ENCODE results near the gene SLC41A2. TPM values are rescaled to one million over a fixed set of nuclear protein-coding genes. Genes with fewer than 3 reads are reported as not detected.

The SLC41A2 gene
- polyA plus RNA-seq, 3 donors, result 0.08 to 0.27 TPM; not detected in 1

DNA sequence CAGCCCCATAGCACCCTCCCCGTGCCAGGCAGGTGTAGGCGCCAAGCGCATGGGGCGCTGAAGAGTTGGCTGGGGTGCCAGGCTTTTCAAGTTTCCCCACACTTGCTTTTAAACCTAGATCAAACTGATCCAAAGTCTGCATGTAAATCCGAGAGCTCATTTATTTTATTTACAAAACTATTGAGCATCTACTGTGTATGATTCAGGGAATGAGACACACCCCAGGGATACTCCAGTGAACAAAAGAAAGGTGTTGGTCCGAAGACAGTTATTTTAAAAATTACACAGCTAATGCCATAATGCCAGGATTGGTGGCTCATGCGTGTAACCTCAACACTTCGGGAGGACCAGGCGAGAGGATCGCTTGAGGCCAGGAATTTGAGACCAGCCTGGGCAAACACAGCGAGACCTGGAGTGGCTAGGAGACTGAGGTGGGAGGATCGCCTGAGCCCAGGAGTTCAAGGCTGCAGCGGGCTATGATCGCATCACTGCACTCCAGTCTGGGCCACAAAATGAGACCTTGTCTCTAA is 780 bp upstream of the SLC41A2 start:
- H3K36me3 Mint-ChIP-seq, result peaks cover 2 to 6% of the 10 kb centered on the region in 2 donors
- peak overlapping the region; percentile 95 for H3K4me2 ChIP-seq (replicated peaks; ENCODE audit: extremely low read depth, low read length, poor library complexity, severe bottlenecking)
- H4K20me1 ChIP-seq (ENCODE audit: insufficient read depth, low read length), result no peaks in the 10 kb centered on the region
- peak overlapping the region; percentile 90 to 94 for H3K4me3 Mint-ChIP-seq
- DNase-seq, result no peak
- peak overlapping the region in 5 of 7 donors; percentile 78 to 91 (median 83) for H3K27ac Mint-ChIP-seq
- H3K4me3 ChIP-seq (replicated peaks in 1 of 3; ENCODE audit: low read depth in 2 of 3, low read length in 3 of 3), result peak overlapping the region; percentile 49 to 79 (median 77)
- no peaks in the 10 kb centered on the region for H3K79me2 ChIP-seq (ENCODE audit: insufficient read depth, low read length)
- H3K9ac ChIP-seq (ENCODE audit: insufficient read depth, low read length, poor library complexity, severe bottlenecking), result peak overlapping the region; percentile 68
- peaks cover 10 to 26% of the 10 kb centered on the region in 2 donors for H3K4me1 ChIP-seq (ENCODE audit: control insufficient read depth in 1 of 2, insufficient read depth in 2 of 2, low read length in 2 of 2)
- H3K36me3 ChIP-seq (replicated peaks in 1 of 2; ENCODE audit: control insufficient read depth in 1 of 2, insufficient read depth in 2 of 2, low read length in 2 of 2), result no peaks in the 10 kb centered on the region
- H3K27ac ChIP-seq (ENCODE audit: low read depth in 1 of 2, low read length in 2 of 2), result no peak overlapping the region
- H3K9me3 Mint-ChIP-seq, result no peaks in the 10 kb centered on the region
- 94% methylated on average over 5 of the region's 14 CpGs for WGBS (ENCODE audit: insufficient coverage)
- H3K27me3 Mint-ChIP-seq (ENCODE audit: low read depth in 3 of 3), result peaks cover 29 to 55% (median 45%) of the 10 kb centered on the region in 3 donors
- peak overlapping the region; percentile 86 for H2AFZ ChIP-seq (ENCODE audit: insufficient read depth, low read depth, low read length, poor library complexity, severe bottlenecking)
- peaks cover 20 to 45% of the 10 kb centered on the region in 2 donors for H3K27me3 ChIP-seq (ENCODE audit: control insufficient read depth in 2 of 2, insufficient read depth in 2 of 2, low read length in 2 of 2)
- TF ChIP-seq, protein P1, sequence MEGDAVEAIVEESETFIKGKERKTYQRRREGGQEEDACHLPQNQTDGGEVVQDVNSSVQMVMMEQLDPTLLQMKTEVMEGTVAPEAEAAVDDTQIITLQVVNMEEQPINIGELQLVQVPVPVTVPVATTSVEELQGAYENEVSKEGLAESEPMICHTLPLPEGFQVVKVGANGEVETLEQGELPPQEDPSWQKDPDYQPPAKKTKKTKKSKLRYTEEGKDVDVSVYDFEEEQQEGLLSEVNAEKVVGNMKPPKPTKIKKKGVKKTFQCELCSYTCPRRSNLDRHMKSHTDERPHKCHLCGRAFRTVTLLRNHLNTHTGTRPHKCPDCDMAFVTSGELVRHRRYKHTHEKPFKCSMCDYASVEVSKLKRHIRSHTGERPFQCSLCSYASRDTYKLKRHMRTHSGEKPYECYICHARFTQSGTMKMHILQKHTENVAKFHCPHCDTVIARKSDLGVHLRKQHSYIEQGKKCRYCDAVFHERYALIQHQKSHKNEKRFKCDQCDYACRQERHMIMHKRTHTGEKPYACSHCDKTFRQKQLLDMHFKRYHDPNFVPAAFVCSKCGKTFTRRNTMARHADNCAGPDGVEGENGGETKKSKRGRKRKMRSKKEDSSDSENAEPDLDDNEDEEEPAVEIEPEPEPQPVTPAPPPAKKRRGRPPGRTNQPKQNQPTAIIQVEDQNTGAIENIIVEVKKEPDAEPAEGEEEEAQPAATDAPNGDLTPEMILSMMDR (IDR thresholded peaks at IDR 0.05), result no peak
- H3K9me3 ChIP-seq (replicated peaks in 1 of 2; ENCODE audit: control insufficient read depth in 1 of 2, insufficient read depth in 1 of 2, low read length in 2 of 2), result no peaks in the 10 kb centered on the region
- H3K4me1 Mint-ChIP-seq, result peaks cover 24% of the 10 kb centered on the region
- intact Hi-C loops (cut with micrococcal nuclease), result loop anchor here in 1 of 2 donors (5.0 to 10.0 kb wide), 2 partner anchors 314 to 502 kb away; partner anchors contain the start of gene CHST11

GRCh38 chr12:104957719-104958000 is 430 bp downstream of the SLC41A2 start:
- peak overlapping the region in 1 of 2 donors; percentile 14 for H3K27ac ChIP-seq (ENCODE audit: low read depth in 1 of 2, low read length in 2 of 2)
- TF ChIP-seq, protein P1 (IDR thresholded peaks at IDR 0.05), result no peak
- peak overlapping the region; percentile 68 for H3K9ac ChIP-seq (ENCODE audit: insufficient read depth, low read length, poor library complexity, severe bottlenecking)

More at GRCh38 chr12:104957719-104958000, 430 bp downstream of the SLC41A2 start:
- peaks cover 21% of the 10 kb centered on the region for H3K4me1 Mint-ChIP-seq
- Histone ChIP-seq H4K20me1 (ENCODE audit: insufficient read depth, low read length) (no peaks in the 10 kb centered on the region), H3K4me1 (ENCODE audit: control insufficient read depth in 1 of 2, insufficient read depth in 2 of 2, low read length in 2 of 2) (peaks cover 10 to 26% of the 10 kb centered on the region in 2 donors), H3K79me2 (ENCODE audit: insufficient read depth, low read length) (no peaks in the 10 kb centered on the region), H3K9me3 (replicated peaks in 1 of 2; ENCODE audit: control insufficient read depth in 1 of 2, insufficient read depth in 1 of 2, low read length in 2 of 2) (no peaks in the 10 kb centered on the region), H3K4me2 (replicated peaks; ENCODE audit: extremely low read depth, low read length, poor library complexity, severe bottlenecking) (peak overlapping the region; percentile 95), H3K4me3 (replicated peaks in 1 of 3; ENCODE audit: low read depth in 2 of 3, low read length in 3 of 3) (peak overlapping the region; percentile 77 to 84 (median 79)), H3K36me3 (replicated peaks in 1 of 2; ENCODE audit: control insufficient read depth in 1 of 2, insufficient read depth in 2 of 2, low read length in 2 of 2) (no peaks in the 10 kb centered on the region), H2AFZ (ENCODE audit: insufficient read depth, low read depth, low read length, poor library complexity, severe bottlenecking) (peak overlapping the region; percentile 86), H3K27me3 (ENCODE audit: control insufficient read depth in 2 of 2, insufficient read depth in 2 of 2, low read length in 2 of 2) (peaks cover 23 to 48% of the 10 kb centered on the region in 2 donors)
- intact Hi-C loops (cut with micrococcal nuclease), result loop anchor here in 1 of 2 donors (5.0 to 10.0 kb wide), 2 partner anchors 313 to 500 kb away; partner anchors contain the start of gene CHST11
- no peak for DNase-seq
- WGBS (ENCODE audit: insufficient coverage), result under 1% methylated on average over 30 of the region's 31 CpGs
- H3K36me3 Mint-ChIP-seq, result peaks cover 2 to 6% of the 10 kb centered on the region in 2 donors
- peak overlapping the region; percentile 83 to 90 for H3K4me3 Mint-ChIP-seq
- H3K27ac Mint-ChIP-seq, result peak overlapping the region in 1 of 7 donors; percentile 66
- H3K27me3 Mint-ChIP-seq (ENCODE audit: low read depth in 3 of 3), result peaks cover 30 to 55% (median 41%) of the 10 kb centered on the region in 3 donors
- no peaks in the 10 kb centered on the region for H3K9me3 Mint-ChIP-seq
